ENCODE measurements around the gene EIPR1.

Gene EIPR1

GRCh38 chr2:3356799-3357198, 20.8 kb downstream of the EIPR1 start:
- DNase-seq = no peak
- peaks cover 13% of the 10 kb centered on the region for H3K4me1 Mint-ChIP-seq
- H3K4me3 Mint-ChIP-seq = no peak overlapping the region
- no peaks in the 10 kb centered on the region for H3K9me3 Mint-ChIP-seq
- no peak overlapping the region for H3K27ac Mint-ChIP-seq
- peaks cover 22% of the 10 kb centered on the region for H3K36me3 Mint-ChIP-seq (ENCODE audit: low read depth)
- no peaks in the 10 kb centered on the region for H3K27me3 Mint-ChIP-seq
- no peak for ATAC-seq

- DNase-seq (no peak), ATAC-seq (no peak)
- Mint-ChIP-seq H3K9me3 (no peaks in the 10 kb centered on the region), H3K36me3 (ENCODE audit: low read depth) (peaks cover 29% of the 10 kb centered on the region), H3K27me3 (no peaks in the 10 kb centered on the region), H3K27ac (no peak overlapping the region), H3K4me3 (no peak overlapping the region), H3K4me1 (peaks cover 9% of the 10 kb centered on the region)
These were observed 21.6 kb downstream of the EIPR1 start for GRCh38 chr2:3355951-3356569.

GRCh38 chr2:3354986-3355385, 22.6 kb downstream of the EIPR1 start:
- Mint-ChIP-seq H3K27me3 (no peaks in the 10 kb centered on the region), H3K27ac (no peak overlapping the region), H3K4me1 (peaks cover 9% of the 10 kb centered on the region), H3K9me3 (peaks cover 8% of the 10 kb centered on the region), H3K36me3 (ENCODE audit: low read depth) (peaks cover 38% of the 10 kb centered on the region), H3K4me3 (no peak overlapping the region)
- no peak for DNase-seq
- ATAC-seq = no peak

- Mint-ChIP-seq H3K4me1 (no peaks in the 10 kb centered on the region), H3K36me3 (ENCODE audit: low read depth) (peaks cover 55% of the 10 kb centered on the region), H3K27ac (no peak overlapping the region), H3K27me3 (no peaks in the 10 kb centered on the region), H3K9me3 (peaks cover 8% of the 10 kb centered on the region), H3K4me3 (no peak overlapping the region)
- DNase-seq = no peak
- ATAC-seq = peak; percentile 15
These were observed 28.4 kb downstream of the EIPR1 start for GRCh38 chr2:3349211-3349693.

- Mint-ChIP-seq H3K4me1 (no peaks in the 10 kb centered on the region), H3K4me3 (no peak overlapping the region), H3K27me3 (no peaks in the 10 kb centered on the region), H3K36me3 (ENCODE audit: low read depth) (peaks cover 50% of the 10 kb centered on the region), H3K27ac (no peak overlapping the region), H3K9me3 (peaks cover 8% of the 10 kb centered on the region)
- ATAC-seq (no peak), DNase-seq (no peak)
These were observed 28.9 kb downstream of the EIPR1 start for GRCh38 chr2:3348767-3349166.

GRCh38 chr2:3345621-3346020, 32.0 kb downstream of the EIPR1 start:
- Mint-ChIP-seq H3K36me3 (ENCODE audit: low read depth) (peaks cover 32% of the 10 kb centered on the region), H3K27ac (no peak overlapping the region)
- ATAC-seq = no peak

GRCh38 chr2:3344897-3345296, 32.7 kb downstream of the EIPR1 start:
- Mint-ChIP-seq H3K4me3 (no peak overlapping the region), H3K27ac (no peak overlapping the region), H3K9me3 (no peaks in the 10 kb centered on the region), H3K4me1 (no peaks in the 10 kb centered on the region), H3K27me3 (no peaks in the 10 kb centered on the region), H3K36me3 (ENCODE audit: low read depth) (peaks cover 25% of the 10 kb centered on the region)
- ATAC-seq (no peak), DNase-seq (no peak)

More at GRCh38 chr2:3345621-3346020, 32.0 kb downstream of the EIPR1 start:
- Mint-ChIP-seq H3K4me3 (no peak overlapping the region), H3K4me1 (no peaks in the 10 kb centered on the region), H3K9me3 (peaks cover 6% of the 10 kb centered on the region), H3K27me3 (no peaks in the 10 kb centered on the region)
- no peak for DNase-seq

- H3K4me1 Mint-ChIP-seq = no peaks in the 10 kb centered on the region
- H3K27me3 Mint-ChIP-seq = no peaks in the 10 kb centered on the region
- H3K4me3 Mint-ChIP-seq = no peak overlapping the region
These were observed 34.6 kb downstream of the EIPR1 start for GRCh38 chr2:3343012-3343411.

GRCh38 chr2:3342324-3342723, 35.3 kb downstream of the EIPR1 start:
- H3K9me3 Mint-ChIP-seq = no peaks in the 10 kb centered on the region
- no peak overlapping the region for H3K4me3 Mint-ChIP-seq
- no peak overlapping the region for H3K27ac Mint-ChIP-seq
- H3K36me3 Mint-ChIP-seq (ENCODE audit: low read depth) = peaks cover 10% of the 10 kb centered on the region
- no peaks in the 10 kb centered on the region for H3K4me1 Mint-ChIP-seq
- no peaks in the 10 kb centered on the region for H3K27me3 Mint-ChIP-seq
- ATAC-seq (no peak), DNase-seq (no peak)

More at GRCh38 chr2:3343012-3343411, 34.6 kb downstream of the EIPR1 start:
- Mint-ChIP-seq H3K27ac (no peak overlapping the region), H3K36me3 (ENCODE audit: low read depth) (peaks cover 17% of the 10 kb centered on the region), H3K9me3 (no peaks in the 10 kb centered on the region)
- ATAC-seq (no peak), DNase-seq (no peak)

GRCh38 chr2:3341336-3341735, 36.3 kb downstream of the EIPR1 start:
- no peak for ATAC-seq
- Mint-ChIP-seq H3K36me3 (ENCODE audit: low read depth) (peaks cover 7% of the 10 kb centered on the region), H3K27ac (no peak overlapping the region), H3K4me3 (no peak overlapping the region), H3K27me3 (no peaks in the 10 kb centered on the region), H3K4me1 (no peaks in the 10 kb centered on the region), H3K9me3 (no peaks in the 10 kb centered on the region)
- no peak for DNase-seq

GRCh38 chr2:3340144-3340543, 37.5 kb downstream of the EIPR1 start:
- no peaks in the 10 kb centered on the region for H3K4me1 Mint-ChIP-seq
- DNase-seq = no peak
- no peak for ATAC-seq
- H3K4me3 Mint-ChIP-seq = no peak overlapping the region
- peaks cover 16% of the 10 kb centered on the region for H3K36me3 Mint-ChIP-seq (ENCODE audit: low read depth)
- H3K9me3 Mint-ChIP-seq = no peaks in the 10 kb centered on the region
- H3K27ac Mint-ChIP-seq = no peak overlapping the region
- H3K27me3 Mint-ChIP-seq = no peaks in the 10 kb centered on the region

GRCh38 chr2:3338340-3338739, 39.3 kb downstream of the EIPR1 start:
- ATAC-seq (no peak), DNase-seq (no peak)
- Mint-ChIP-seq H3K27ac (no peak overlapping the region), H3K4me3 (no peak overlapping the region), H3K36me3 (ENCODE audit: low read depth) (peaks cover 26% of the 10 kb centered on the region), H3K27me3 (no peaks in the 10 kb centered on the region), H3K9me3 (no peaks in the 10 kb centered on the region), H3K4me1 (no peaks in the 10 kb centered on the region)

- H3K4me3 Mint-ChIP-seq = no peak overlapping the region
- H3K4me1 Mint-ChIP-seq = no peaks in the 10 kb centered on the region
- no peaks in the 10 kb centered on the region for H3K9me3 Mint-ChIP-seq
- peaks cover 39% of the 10 kb centered on the region for H3K36me3 Mint-ChIP-seq (ENCODE audit: low read depth)
- no peak for DNase-seq
- no peak overlapping the region for H3K27ac Mint-ChIP-seq
- no peaks in the 10 kb centered on the region for H3K27me3 Mint-ChIP-seq
- ATAC-seq = no peak
These were observed 40.8 kb downstream of the EIPR1 start for GRCh38 chr2:3336844-3337243.

GRCh38 chr2:3334392-3335345, 42.9 kb downstream of the EIPR1 start:
- DNase-seq (no peak), ATAC-seq (no peak)
- no peaks in the 10 kb centered on the region for H3K4me1 Mint-ChIP-seq
- no peaks in the 10 kb centered on the region for H3K27me3 Mint-ChIP-seq
- H3K27ac Mint-ChIP-seq = no peak overlapping the region
- peaks cover 45% of the 10 kb centered on the region for H3K36me3 Mint-ChIP-seq (ENCODE audit: low read depth)
- no peaks in the 10 kb centered on the region for H3K9me3 Mint-ChIP-seq
- H3K4me3 Mint-ChIP-seq = no peak overlapping the region

GRCh38 chr2:3332133-3332532, 45.5 kb downstream of the EIPR1 start:
- no peak for ATAC-seq
- peaks cover 45% of the 10 kb centered on the region for H3K36me3 Mint-ChIP-seq (ENCODE audit: low read depth)

More at GRCh38 chr2:3332133-3332532, 45.5 kb downstream of the EIPR1 start:
- Mint-ChIP-seq H3K27ac (no peak overlapping the region), H3K4me1 (no peaks in the 10 kb centered on the region), H3K27me3 (no peaks in the 10 kb centered on the region), H3K4me3 (no peak overlapping the region), H3K9me3 (no peaks in the 10 kb centered on the region)
- no peak for DNase-seq

All from activated naive CD8-positive, alpha-beta T cell treated with anti-CD3 and anti-CD28 coated beads, Interleukin-2, amount 50 U/mL, for 24 hours (primary cell).